H1 (cell line): ENCODE data around the gene MYH9. TPM values are rescaled to one million over a fixed set of nuclear protein-coding genes. Genes with fewer than 3 reads are reported as not detected.

Experiments
- CTCF ChIA-PET: fragments of 300-600 bp; sonication (Branson Sonifier 250); formaldehyde crosslinking; loops from one replicate; lab custom pipeline; 2021; ENCODE audit not compliant: partially characterized antibody; lab: Charles Lee
- POLR2A ChIA-PET: fragments of 300-600 bp; sonication (Branson Sonifier 250); formaldehyde crosslinking; loops from one replicate; lab custom pipeline; 2021; ENCODE audit warnings: inconsistent platforms; ENCODE audit not compliant: partially characterized antibody; lab: Charles Lee
- DNase-seq, 2 experiments: peaks; one replicate each; pipeline versions ENCODE4 v3.0.0 to v3.0.0-alpha.2; 2010 to 2022; ENCODE audit warnings: low spot score in 2 of 2, low read depth in 1 of 2, mixed read lengths in 1 of 2
- FAIRE-seq: peaks from 2 replicates; lab custom pipeline; 2011; peaks lifted over from hg19 to GRCh38; lab: Jason Lieb, UNC
- H2AFZ ChIP-seq: 2 replicates; pipeline ENCODE4 v1.8.1; 2012; ENCODE audit warnings: low read length, inconsistent platforms
- H2AK5ac ChIP-seq: 2 replicates; pipeline ENCODE4 v1.6.1; 2013; ENCODE audit warnings: low read depth, low read length
- H2BK120ac ChIP-seq: replicated peaks from 2 replicates; pipeline ENCODE3; 2013; ENCODE audit warnings: low read depth, low read length, inconsistent platforms
- H2BK12ac ChIP-seq: 2 replicates; pipeline ENCODE4 v1.6.1; 2013; ENCODE audit warnings: low read depth, low read length
- H2BK15ac ChIP-seq: 2 replicates; pipeline ENCODE4 v1.6.1; 2013; ENCODE audit warnings: low read length
- H2BK20ac ChIP-seq: 2 replicates; pipeline ENCODE4 v1.6.1; 2013; ENCODE audit warnings: low read length
- H2BK5ac ChIP-seq: 2 replicates; pipeline ENCODE4 v1.6.1; 2013; ENCODE audit warnings: low read depth, low read length
- H3K14ac ChIP-seq: 2 replicates; pipeline ENCODE4 v1.6.1; 2013; ENCODE audit warnings: inconsistent platforms; ENCODE audit not compliant: insufficient read length
- H3K18ac ChIP-seq: 2 replicates; pipeline ENCODE4 v1.6.1; 2013; ENCODE audit warnings: low read length; ENCODE audit errors: extremely low read depth
- H3K23ac ChIP-seq: 2 replicates; pipeline ENCODE4 v1.6.1; 2013; ENCODE audit warnings: inconsistent platforms; ENCODE audit not compliant: insufficient read length
- H3K23me2 ChIP-seq: 2 replicates; pipeline ENCODE4 v1.6.1; 2013; ENCODE audit warnings: low read depth, low read length
- H3K27ac ChIP-seq: 2 replicates; pipeline ENCODE4 v1.6.1; 2011; ENCODE audit warnings: low read depth, low read length, inconsistent platforms
- H3K27me3 ChIP-seq, 4 experiments: replicated peaks in 1 of 4; 1 replicate in 1 of 4; 2 replicates in 3 of 4; pipeline versions ENCODE4 v1.6.1 to v1.8.1; 2011 to 2013; ENCODE audit warnings: low read length in 3 of 4, mild to moderate bottlenecking in 3 of 4, inconsistent platforms in 2 of 4, mixed read lengths in 2 of 4, moderate library complexity in 1 of 4; ENCODE audit not compliant: control insufficient read depth in 3 of 4, insufficient read depth in 3 of 4; ENCODE audit errors: extremely low read depth in 1 of 4
- H3K36me3 ChIP-seq, 4 experiments: 2 replicates each; pipeline versions ENCODE4 v1.6.1 to v1.8.1; 2011 to 2013; ENCODE audit warnings: mild to moderate bottlenecking in 4 of 4, low read length in 3 of 4, moderate library complexity in 2 of 4, control low read depth in 1 of 4, inconsistent platforms in 1 of 4; ENCODE audit not compliant: insufficient read depth in 4 of 4, control insufficient read depth in 2 of 4
- H3K4ac ChIP-seq: replicated peaks from 2 replicates; pipeline ENCODE3; 2013; ENCODE audit warnings: low read length, low read depth, mixed read lengths, inconsistent platforms; ENCODE audit not compliant: insufficient read length
- H3K4me1 ChIP-seq, 4 experiments: replicated peaks in 1 of 4; 1 replicate in 1 of 4; 2 replicates in 3 of 4; pipeline versions ENCODE4 v1.6.1 to v1.8.1; 2011 to 2013; ENCODE audit warnings: low read length in 3 of 4, inconsistent platforms in 2 of 4, mixed read lengths in 1 of 4; ENCODE audit not compliant: insufficient read depth in 4 of 4, control insufficient read depth in 3 of 4
- H3K4me2 ChIP-seq, 2 experiments: 2 replicates each; pipeline versions ENCODE4 v1.6.1 to v1.8.1; 2011 to 2013; ENCODE audit warnings: low read depth in 2 of 2, low read length in 2 of 2, control low read depth in 1 of 2, inconsistent platforms in 1 of 2, mild to moderate bottlenecking in 1 of 2; ENCODE audit not compliant: insufficient read depth in 1 of 2
- H3K4me3 ChIP-seq, 4 experiments: fragments of 200-600, 300-600 bp in 1 of 4; sonication (generic), shearing (Covaris generic), sonication (Bioruptor Twin) in 1 of 4; 2 replicates each; pipeline versions ENCODE4 v1.5.1 to v1.8.1; 2011 to 2016; ENCODE audit warnings: low read length in 4 of 4, low read depth in 3 of 4, control low read depth in 2 of 4, inconsistent platforms in 2 of 4, mild to moderate bottlenecking in 2 of 4, mixed read lengths in 1 of 4, moderate library complexity in 1 of 4; ENCODE audit not compliant: insufficient read depth in 2 of 4; ENCODE audit errors: extremely low read depth in 1 of 4
- H3K56ac ChIP-seq: replicated peaks from 2 replicates; pipeline ENCODE3; 2013; ENCODE audit warnings: low read depth, mild to moderate bottlenecking, mixed read lengths, low read length, inconsistent platforms; ENCODE audit not compliant: insufficient read length
- H3K79me1 ChIP-seq: 2 replicates; pipeline ENCODE4 v1.6.1; 2013; ENCODE audit warnings: low read depth, low read length, control low read depth
- H3K79me2 ChIP-seq, 2 experiments: 2 replicates each; pipeline versions ENCODE4 v1.6.1 to v1.8.1; 2012 to 2013; ENCODE audit warnings: low read length in 2 of 2, mild to moderate bottlenecking in 2 of 2, inconsistent platforms in 1 of 2; ENCODE audit not compliant: insufficient read depth in 2 of 2, control insufficient read depth in 1 of 2
- H3K9ac ChIP-seq, 4 experiments: replicated peaks in 1 of 4; 1 replicate in 1 of 4; 2 replicates in 3 of 4; pipeline versions ENCODE4 v1.6.1 to v1.8.1; 2011 to 2013; ENCODE audit warnings: low read depth in 3 of 4, low read length in 3 of 4, control low read depth in 2 of 4, mild to moderate bottlenecking in 2 of 4, moderate library complexity in 2 of 4, inconsistent platforms in 1 of 4; ENCODE audit errors: extremely low read depth in 1 of 4
- H3K9me3 ChIP-seq, 2 experiments: 2 replicates each; pipeline versions ENCODE4 v1.6.1 to v1.8.1; 2012 to 2013; ENCODE audit warnings: mild to moderate bottlenecking in 2 of 2, moderate library complexity in 2 of 2, control low read depth in 1 of 2, inconsistent platforms in 1 of 2, low read depth in 1 of 2, low read length in 1 of 2, mixed read lengths in 1 of 2; ENCODE audit not compliant: insufficient read depth in 2 of 2
- H4K20me1 ChIP-seq, 2 experiments: replicated peaks in 1 of 2; 2 replicates each; pipeline versions ENCODE3 to v1.8.1; 2011 to 2013; ENCODE audit warnings: inconsistent platforms in 2 of 2, low read length in 2 of 2, mild to moderate bottlenecking in 1 of 2; ENCODE audit not compliant: insufficient read depth in 2 of 2, control insufficient read depth in 1 of 2
- H4K5ac ChIP-seq: 2 replicates; pipeline ENCODE4 v1.6.1; 2013; ENCODE audit warnings: low read length, low read depth, mixed read lengths, inconsistent platforms; ENCODE audit not compliant: insufficient read length
- H4K8ac ChIP-seq: 2 replicates; pipeline ENCODE4 v1.8.0; 2013; ENCODE audit warnings: mild to moderate bottlenecking, moderate library complexity, low read length, inconsistent platforms; ENCODE audit not compliant: insufficient read depth; ENCODE audit errors: extremely low read depth
- H4K91ac ChIP-seq: replicated peaks from 2 replicates; pipeline ENCODE3; 2013; ENCODE audit warnings: low read length, mixed read lengths, inconsistent platforms; ENCODE audit not compliant: insufficient read length
- NRF1 ChIP-seq: IDR thresholded peaks from 2 replicates; pipeline ENCODE4 v1.6.1; 2011; ENCODE audit warnings: mild to moderate bottlenecking, low read depth, low read length, improper control_type of control experiment
- SIN3A ChIP-seq, 2 experiments: IDR thresholded peaks in 1 of 2; conservative IDR thresholded peaks in 1 of 2; 2 replicates each; pipeline ENCODE4 v1.6.1; 2011 to 2012; ENCODE audit warnings: low read length in 2 of 2, improper control_type of control experiment in 1 of 2, low read depth in 1 of 2, mild to moderate bottlenecking in 1 of 2
- WGBS, 2 experiments: shearing (Covaris generic) in 1 of 2; methylation state at CpG; one replicate each; pipeline versions ENCODE4 v1.1.6 to v1.1.7; 2013 to 2015; ENCODE audit warnings: low lambda C conversion rate in 2 of 2, mixed read lengths in 2 of 2, inconsistent platforms in 1 of 2, low coverage in 1 of 2, missing lambda C conversion rate in 1 of 2; ENCODE audit not compliant: insufficient replicate concordance in 2 of 2, insufficient coverage in 1 of 2, insufficient read length in 1 of 2; ENCODE audit errors: extremely low coverage in 1 of 2, missing lambda C conversion rate in 1 of 2; 5-methylcytosine and 5-hydroxymethylcytosine counted together
- polyA plus RNA-seq, 7 experiments: library from polyadenylated mRNA; depleted of rRNA in 3 of 7; stranded (reverse) in 5 of 7; unstranded in 2 of 7; fragments of >200 nt in 5 of 7; fragments of 200-250 nt in 2 of 7; gene quantifications; 1 replicate in 5 of 7; 2 replicates in 1 of 7; 4 replicates in 1 of 7; pipeline versions ENCODE4 v1.2.1 to v1.2.3, GENCODE V29; 2011 to 2013; ENCODE audit warnings: missing spikeins in 2 of 7, mixed read lengths in 2 of 7
- total RNA-seq: library from RNA; stranded (reverse); fragmentation: NEBNext Ultra II Directional; extraction: Animal tissue kit (Norgen Biotek cat#: 25700); gene quantifications from 2 replicates; pipeline ENCODE4 v1.2.1, GENCODE V29; 2021

The MYH9 gene
- total and polyA plus RNA-seq, 2 of the 8 experiments (the other 6 are each of a cell fraction or from before 2014, with no cell fraction given), result 24.9 to 322 TPM

- H3K27ac ChIP-seq, result 0 out of 2 replicates have a peak overlapping the region, but pooled peaks have one; percentile 60
- H3K9ac ChIP-seq, result peak overlapping the region in 1 of 4 experiments; percentile 13; a peak in 1 of 7 replicates
- H2BK120ac ChIP-seq, result no peak overlapping the region
- H2BK12ac ChIP-seq, result peak overlapping the region; percentile 100
- no peak for TF ChIP-seq SIN3A (conservative IDR thresholded peaks at IDR 0.05 in 1 of 2, IDR thresholded peaks at IDR 0.05 in 1 of 2; ENCODE audit: low read depth in 1 of 2, low read length in 2 of 2)
- no peak for TF ChIP-seq NRF1
- peak overlapping the region; percentile 21 to 60; a peak in 1 of 4 replicates for H3K4me2 ChIP-seq
- ChIA-PET POLR2A (interaction anchor here (1.0 to 16.5 kb wide), 5 partner anchors 8 to 88 kb away, joined by 3 to 263 read pairs (median 6); partner anchors contain the start of gene MYH9), CTCF (interaction anchor here (1.4 to 1.8 kb wide), 3 partner anchors 12 to 119 kb away, joined by 3 to 4 read pairs (median 4); no protein-coding TSS in a partner anchor)
- H3K14ac ChIP-seq, result no peak overlapping the region
- no peak for DNase-seq
- H2BK20ac ChIP-seq, result peak overlapping the region; percentile 93; the same call in 1 of the 2 replicates
- peak overlapping the region; percentile 100 for H2AK5ac ChIP-seq
- H3K4me3 ChIP-seq, result no peak overlapping the region
- H3K23me2 ChIP-seq, result no peaks in the 10 kb centered on the region
- no peak overlapping the region for H3K56ac ChIP-seq
- H3K23ac ChIP-seq, result no peak overlapping the region
- H4K8ac ChIP-seq, result no peak overlapping the region
- H2BK5ac ChIP-seq, result peak overlapping the region; percentile 100
- peaks cover 3 to 28% of the 10 kb centered on the region in 2 experiments for H4K20me1 ChIP-seq
- H3K4me1 ChIP-seq, result peaks cover 44 to 61% (median 61%) of the 10 kb centered on the region in 4 experiments
- FAIRE-seq, result no peak
- H2BK15ac ChIP-seq, result peak overlapping the region; percentile 63; the same call in 1 of the 2 replicates
- H3K18ac ChIP-seq, result peak overlapping the region; percentile 98
- no peak overlapping the region for H4K5ac ChIP-seq
- WGBS, 2 experiments, result 89% methylated on average over 7 of the region's 7 CpGs; no CpG with 5 or more reads in 1 of the 2 experiments
- H3K79me2 ChIP-seq, result peaks cover 26 to 97% of the 10 kb centered on the region in 2 experiments
- no peaks in the 10 kb centered on the region for H3K9me3 ChIP-seq
- H3K79me1 ChIP-seq, result peaks cover 27% of the 10 kb centered on the region
- no peak overlapping the region for H2AFZ ChIP-seq
- peak overlapping the region; percentile 100 for H4K91ac ChIP-seq
- no peak overlapping the region for H3K4ac ChIP-seq
- no peaks in the 10 kb centered on the region for H3K27me3 ChIP-seq
- no peaks in the 10 kb centered on the region for H3K36me3 ChIP-seq
These were observed 20.3 kb downstream of the MYH9 start for GRCh38 chr22:36367479-36367878.
